ENCODE results near the gene TSPAN14.

DNA sequence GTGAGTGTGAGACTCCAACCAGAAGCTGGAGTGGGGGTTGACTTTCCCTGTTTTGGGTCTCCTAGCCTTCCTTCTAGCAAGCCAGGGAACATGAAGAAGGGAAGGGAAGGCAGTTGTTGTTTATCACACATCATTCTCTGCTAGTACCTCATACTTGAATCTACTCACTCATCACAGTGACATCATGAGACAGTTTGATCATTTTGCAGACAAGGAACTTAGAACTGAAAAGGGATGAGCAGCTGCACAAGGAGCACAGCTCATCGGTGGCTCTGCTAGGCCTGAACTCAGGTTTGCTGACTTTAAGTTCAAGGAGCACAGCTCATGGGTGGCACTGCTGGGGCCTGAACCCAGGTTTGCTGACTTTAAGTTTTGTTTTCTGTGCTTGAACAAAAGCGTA, 26.6 kb upstream of the TSPAN14 start:
- TF ChIP-seq, protein P1, sequence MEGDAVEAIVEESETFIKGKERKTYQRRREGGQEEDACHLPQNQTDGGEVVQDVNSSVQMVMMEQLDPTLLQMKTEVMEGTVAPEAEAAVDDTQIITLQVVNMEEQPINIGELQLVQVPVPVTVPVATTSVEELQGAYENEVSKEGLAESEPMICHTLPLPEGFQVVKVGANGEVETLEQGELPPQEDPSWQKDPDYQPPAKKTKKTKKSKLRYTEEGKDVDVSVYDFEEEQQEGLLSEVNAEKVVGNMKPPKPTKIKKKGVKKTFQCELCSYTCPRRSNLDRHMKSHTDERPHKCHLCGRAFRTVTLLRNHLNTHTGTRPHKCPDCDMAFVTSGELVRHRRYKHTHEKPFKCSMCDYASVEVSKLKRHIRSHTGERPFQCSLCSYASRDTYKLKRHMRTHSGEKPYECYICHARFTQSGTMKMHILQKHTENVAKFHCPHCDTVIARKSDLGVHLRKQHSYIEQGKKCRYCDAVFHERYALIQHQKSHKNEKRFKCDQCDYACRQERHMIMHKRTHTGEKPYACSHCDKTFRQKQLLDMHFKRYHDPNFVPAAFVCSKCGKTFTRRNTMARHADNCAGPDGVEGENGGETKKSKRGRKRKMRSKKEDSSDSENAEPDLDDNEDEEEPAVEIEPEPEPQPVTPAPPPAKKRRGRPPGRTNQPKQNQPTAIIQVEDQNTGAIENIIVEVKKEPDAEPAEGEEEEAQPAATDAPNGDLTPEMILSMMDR (conservative IDR thresholded peaks at IDR 0.05; ENCODE audit: low read length): no peak
- no peak for TF ChIP-seq EZH2phosphoT487 (IDR thresholded peaks at IDR 0.05; ENCODE audit: borderline replicate concordance)
